Renal pelvis (tissue), 4 donors: ENCODE measurements around the gene CRHR2. TPM values are rescaled to one million over a fixed set of nuclear protein-coding genes. Genes with fewer than 3 reads are reported as not detected.

Experiments
- DNase-seq: peaks from one replicate; pipeline ENCODE4 v3.0.0-alpha.2; 2013
- polyA plus RNA-seq, 3 donors: library from polyadenylated mRNA; unstranded; fragments of 120-200 nt; gene quantifications; one replicate each; pipeline ENCODE4 v1.2.1, GENCODE V29; 2013; ENCODE audit not compliant: insufficient read length in 3 of 3

CRHR2 gene
- polyA plus RNA-seq, 3 donors = 0.20 to 0.22 TPM; not detected in 1

GRCh38 chr7:30625283-30625682 is 57.0 kb downstream of the CRHR2 start:
- DNase-seq = no peak

DNA sequence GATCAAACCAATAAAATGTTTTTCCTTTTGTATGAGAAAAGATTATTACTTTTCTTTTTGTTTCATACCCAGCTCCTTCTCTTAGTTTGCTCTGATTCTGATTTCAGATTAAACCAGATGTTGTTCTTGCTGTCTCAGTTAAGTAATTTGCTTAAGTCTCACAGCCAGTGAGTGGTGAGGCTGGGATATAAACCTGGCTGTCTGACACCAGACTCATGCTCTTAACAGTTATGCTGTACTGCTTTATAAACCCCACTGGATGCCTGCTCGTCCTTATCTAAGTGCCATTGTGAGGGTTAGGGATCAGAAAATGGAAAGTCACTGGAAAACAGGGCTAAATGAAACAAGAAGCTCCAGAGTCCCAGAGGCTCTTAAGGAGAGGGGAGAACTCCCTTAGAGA is 63.3 kb downstream of the CRHR2 start:
- no peak for DNase-seq

DNA sequence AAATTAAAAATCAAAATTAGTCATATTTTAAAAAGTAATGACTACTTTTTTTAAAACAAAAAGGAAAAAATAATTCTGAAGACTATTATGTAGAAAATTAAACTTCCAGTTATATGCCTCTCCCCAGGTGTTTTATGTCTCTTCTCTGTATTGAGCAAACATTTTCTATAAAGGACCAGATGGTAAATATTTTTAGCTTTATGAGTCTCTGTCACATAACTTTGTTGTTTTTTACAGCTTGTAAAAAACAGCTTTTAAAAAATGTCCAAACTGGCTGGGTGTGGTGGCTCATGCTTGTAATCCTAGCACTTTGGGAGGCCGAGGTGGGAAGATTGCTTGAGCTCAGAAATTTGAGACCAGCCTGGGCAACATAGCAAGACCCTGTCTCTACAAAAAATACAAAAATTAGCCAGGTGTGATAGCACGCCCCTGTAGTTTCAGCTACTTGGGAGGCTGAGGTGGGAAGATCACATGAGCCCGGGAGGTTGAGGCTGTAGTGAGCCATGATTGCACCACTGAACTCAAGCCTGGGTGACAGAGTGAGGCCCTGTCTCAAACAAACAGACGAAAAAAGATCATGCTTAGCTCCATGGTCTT is 64.1 kb downstream of the CRHR2 start:
- DNase-seq = no peak

- no peak for DNase-seq
These were observed 64.9 kb downstream of the CRHR2 start for GRCh38 chr7:30617359-30617758.

DNA sequence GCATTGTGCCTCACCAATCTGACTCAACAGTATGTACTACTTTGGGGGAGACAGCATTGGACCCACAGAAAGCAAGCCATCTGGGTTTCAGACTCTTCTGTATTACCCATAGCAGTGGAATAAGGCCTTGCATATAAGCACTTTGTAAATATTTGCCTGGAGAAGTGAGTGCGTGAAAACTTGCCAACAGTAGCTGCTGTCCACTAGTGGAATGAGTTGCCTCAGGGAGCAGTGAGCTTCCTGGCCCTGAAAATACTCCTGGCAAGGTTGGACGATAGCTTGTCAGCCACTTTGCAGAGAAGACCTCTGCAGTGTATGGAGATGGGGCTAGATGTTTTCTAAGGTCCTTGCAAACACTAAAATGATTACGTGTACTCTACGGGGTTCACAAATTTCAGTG is 65.9 kb downstream of the CRHR2 start:
- no peak for DNase-seq

- no peak for DNase-seq
These were observed 68.6 kb downstream of the CRHR2 start for GRCh38 chr7:30613366-30614325.

- no peak for DNase-seq
These were observed 69.5 kb downstream of the CRHR2 start for GRCh38 chr7:30612658-30613265.

- DNase-seq = no peak
These were observed 76.4 kb downstream of the CRHR2 start for GRCh38 chr7:30605832-30606231.

- no peak for DNase-seq
These were observed 77.4 kb downstream of the CRHR2 start for GRCh38 chr7:30604901-30605300.

Other genes starting within 250 kb of the CRHR2 start
- 10 to 100 TPM in 2 of 3 donors, 1 to 10 TPM in 1; 7.3 to 11.1 (median 11.0) TPM for gene NOD1, start 203.7 kb downstream of the CRHR2 start, polyA plus RNA-seq
- gene GGCT, start 177.6 kb downstream of the CRHR2 start, polyA plus RNA-seq = 10 to 100 TPM; 63.0 to 76.3 (median 63.1) TPM
- 100 to 1,000 TPM in 1 of 3 donors, 10 to 100 TPM in 2; 81.7 to 102 (median 93.7) TPM for gene GARS1, start 87.6 kb downstream of the CRHR2 start, polyA plus RNA-seq
- gene INMT, start 69.7 kb upstream of the CRHR2 start, polyA plus RNA-seq = 1 to 10 TPM; 1.1 to 1.5 (median 1.3) TPM
- gene MINDY4, start 89.0 kb upstream of the CRHR2 start, polyA plus RNA-seq = 10 to 100 TPM; 12.1 to 42.4 (median 12.3) TPM
- gene AQP1, start 229.4 kb upstream of the CRHR2 start, polyA plus RNA-seq = 100 to 1,000 TPM; 201 to 251 (median 206) TPM